Lower lobe of right lung (tissue), 2 donors: ENCODE measurements around the gene FMNL2. TPM values are rescaled to one million over a fixed set of nuclear protein-coding genes. Genes with fewer than 3 reads are reported as not detected.

Source experiments
- ATAC-seq, 2 donors: fragments of 200-7000 bp; cut with Tn5 transposase; one replicate each; pipeline ENCODE4 v1.9.1; 2020 to 2022; ENCODE audit warnings: mild to moderate bottlenecking in 2 of 2, moderate library complexity in 2 of 2
- DNase-seq: peaks from one replicate; pipeline ENCODE4 v3.0.0-alpha.2; 2020
- H3K27ac ChIP-seq: fragments of 200-600 bp; one replicate; pipeline ENCODE4 v1.8.0; 2022
- H3K27me3 ChIP-seq: fragments of 200-600 bp; one replicate; pipeline ENCODE4 v1.8.0; 2022; ENCODE audit warnings: low read depth
- H3K36me3 ChIP-seq: fragments of 200-600 bp; one replicate; pipeline ENCODE4 v1.8.0; 2022; ENCODE audit warnings: mild to moderate bottlenecking
- H3K4me1 ChIP-seq: fragments of 200-600 bp; one replicate; pipeline ENCODE4 v1.8.0; 2022
- H3K4me3 ChIP-seq: fragments of 200-600 bp; one replicate; pipeline ENCODE4 v1.8.0; 2022; ENCODE audit warnings: mild to moderate bottlenecking
- H3K9me3 ChIP-seq: fragments of 200-600 bp; one replicate; pipeline ENCODE4 v1.8.0; 2022
- CTCF ChIP-seq: fragments of 200-600 bp; IDR thresholded peaks from one replicate; pipeline ENCODE4 v1.8.0; 2022; ENCODE audit warnings: antibody characterized with exemption, mild to moderate bottlenecking
- intact Hi-C: fragments of 100-400 bp; cut with DNase I; formaldehyde crosslinking; loops from one replicate; pipeline ENCODE4 v1.11.0; 2022
- total RNA-seq: library from RNA; stranded (reverse); fragmentation: NEBNext Ultra II Directional; extraction: Animal tissue kit (Norgen Biotek cat#: 25700); gene quantifications from one replicate; pipeline ENCODE4 v1.2.1, GENCODE V29; 2021
- donor health status: DM: no; HTN: yes; CAD: no; lungs with severe emphysema.

Gene FMNL2
- total RNA-seq, 1 donor from 2014 or later, result 77.9 TPM

GRCh38 chr2:152367547-152368390 is 32.8 kb downstream of the FMNL2 start:
- Histone ChIP-seq H3K4me3 (no peak overlapping the region), H3K36me3 (no peaks in the 10 kb centered on the region)
- intact Hi-C loops, result no loop called here

GRCh38 chr2:152369176-152369860 is 34.3 kb downstream of the FMNL2 start:
- Histone ChIP-seq H3K4me3 (no peak overlapping the region), H3K27me3 (no peaks in the 10 kb centered on the region), H3K27ac (no peak overlapping the region), H3K36me3 (no peaks in the 10 kb centered on the region), H3K9me3 (no peaks in the 10 kb centered on the region), H3K4me1 (peaks cover 14% of the 10 kb centered on the region)
- DNase-seq, result no peak
- TF ChIP-seq CTCF, result no peak
- no peak for ATAC-seq
- intact Hi-C loops, result no loop called here

More at GRCh38 chr2:152367547-152368390, 32.8 kb downstream of the FMNL2 start:
- Histone ChIP-seq H3K27ac (no peak overlapping the region), H3K9me3 (no peaks in the 10 kb centered on the region), H3K4me1 (peaks cover 14% of the 10 kb centered on the region), H3K27me3 (no peaks in the 10 kb centered on the region)
- no peak for ATAC-seq
- no peak for TF ChIP-seq CTCF
- DNase-seq, result no peak

GRCh38 chr2:152370783-152371182 is 35.8 kb downstream of the FMNL2 start:
- no peaks in the 10 kb centered on the region for H3K36me3 ChIP-seq
- no peaks in the 10 kb centered on the region for H3K9me3 ChIP-seq
- DNase-seq, result no peak
- peaks cover 14% of the 10 kb centered on the region for H3K4me1 ChIP-seq
- intact Hi-C loops, result no loop called here
- no peak overlapping the region for H3K4me3 ChIP-seq
- peak; percentile 54 to 63 for ATAC-seq
- H3K27me3 ChIP-seq, result no peaks in the 10 kb centered on the region
- no peak overlapping the region for H3K27ac ChIP-seq
- no peak for TF ChIP-seq CTCF

GRCh38 chr2:152372438-152372984 is 37.5 kb downstream of the FMNL2 start:
- intact Hi-C loops, result no loop called here

More at GRCh38 chr2:152372438-152372984, 37.5 kb downstream of the FMNL2 start:
- ATAC-seq (peak in 1 of 2 donors; percentile 20), DNase-seq (no peak)
- no peak overlapping the region for H3K27ac ChIP-seq
- H3K4me1 ChIP-seq, result peaks cover 22% of the 10 kb centered on the region
- H3K27me3 ChIP-seq, result no peaks in the 10 kb centered on the region
- no peak overlapping the region for H3K4me3 ChIP-seq
- H3K36me3 ChIP-seq, result no peaks in the 10 kb centered on the region
- H3K9me3 ChIP-seq, result no peaks in the 10 kb centered on the region
- no peak for TF ChIP-seq CTCF
